GM19328 (cell line): ENCODE data around the gene FSTL4.

ENCODE experiments used
- ATAC-seq: cut with Tn5 transposase; IDR thresholded peaks from one replicate; pipeline ENCODE4 v1.9.1; 2021; ENCODE audit warnings: mild to moderate bottlenecking, moderate library complexity; ENCODE audit not compliant: unreplicated experiment

FSTL4 gene

DNA sequence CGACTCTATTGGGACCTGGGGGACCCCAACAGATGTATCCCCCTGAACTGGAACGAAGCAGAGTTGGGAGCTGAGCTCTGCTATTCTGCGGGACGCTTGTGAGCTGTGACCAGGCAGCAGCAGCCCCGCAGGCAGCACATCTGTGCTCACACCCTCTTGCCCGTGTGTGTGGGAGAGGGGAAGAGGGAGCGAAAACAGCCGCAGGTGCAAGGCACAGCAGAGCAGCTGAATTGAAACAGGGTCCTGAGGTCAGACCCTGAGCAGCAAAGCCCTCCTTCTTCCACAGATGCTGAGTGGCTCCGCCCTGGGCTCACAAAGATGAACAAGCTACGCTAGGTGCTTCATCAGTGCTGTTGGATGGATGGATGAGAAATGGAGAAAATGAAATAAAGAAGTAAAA lies 361.8 kb downstream of the FSTL4 start:
- ATAC-seq = no peak

- no peak for ATAC-seq
Observed at GRCh38 chr5:133249593-133249992, 362.7 kb downstream of the FSTL4 start.

- no peak for ATAC-seq
Observed at GRCh38 chr5:133247881-133248624, 364.3 kb downstream of the FSTL4 start.

DNA sequence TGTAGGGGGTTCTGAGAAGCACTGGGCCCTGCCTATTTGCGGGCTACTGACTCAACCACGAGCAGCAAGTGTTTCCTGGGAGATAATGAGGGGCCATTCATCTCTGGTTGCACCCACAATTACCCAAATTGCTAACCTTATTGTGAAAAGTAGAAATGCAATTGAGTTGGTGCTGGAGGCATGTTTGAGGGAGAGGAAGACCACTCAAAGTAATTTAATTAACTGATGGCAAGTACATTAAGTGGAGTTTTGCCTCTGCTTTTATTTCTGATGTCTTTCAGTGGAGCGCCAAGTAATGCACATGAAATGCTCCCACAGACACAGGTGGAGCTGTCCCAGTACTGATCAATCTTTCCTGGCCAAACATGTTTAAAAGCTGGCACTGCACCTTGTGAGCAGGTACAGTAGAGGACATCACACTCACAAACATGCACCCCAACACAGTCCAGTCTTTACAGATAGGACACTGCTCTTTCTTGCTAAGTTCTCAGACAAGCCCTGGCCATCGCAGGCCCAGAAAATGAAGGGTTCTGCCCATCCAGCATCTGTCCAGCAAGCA lies 365.1 kb downstream of the FSTL4 start:
- no peak for ATAC-seq

DNA sequence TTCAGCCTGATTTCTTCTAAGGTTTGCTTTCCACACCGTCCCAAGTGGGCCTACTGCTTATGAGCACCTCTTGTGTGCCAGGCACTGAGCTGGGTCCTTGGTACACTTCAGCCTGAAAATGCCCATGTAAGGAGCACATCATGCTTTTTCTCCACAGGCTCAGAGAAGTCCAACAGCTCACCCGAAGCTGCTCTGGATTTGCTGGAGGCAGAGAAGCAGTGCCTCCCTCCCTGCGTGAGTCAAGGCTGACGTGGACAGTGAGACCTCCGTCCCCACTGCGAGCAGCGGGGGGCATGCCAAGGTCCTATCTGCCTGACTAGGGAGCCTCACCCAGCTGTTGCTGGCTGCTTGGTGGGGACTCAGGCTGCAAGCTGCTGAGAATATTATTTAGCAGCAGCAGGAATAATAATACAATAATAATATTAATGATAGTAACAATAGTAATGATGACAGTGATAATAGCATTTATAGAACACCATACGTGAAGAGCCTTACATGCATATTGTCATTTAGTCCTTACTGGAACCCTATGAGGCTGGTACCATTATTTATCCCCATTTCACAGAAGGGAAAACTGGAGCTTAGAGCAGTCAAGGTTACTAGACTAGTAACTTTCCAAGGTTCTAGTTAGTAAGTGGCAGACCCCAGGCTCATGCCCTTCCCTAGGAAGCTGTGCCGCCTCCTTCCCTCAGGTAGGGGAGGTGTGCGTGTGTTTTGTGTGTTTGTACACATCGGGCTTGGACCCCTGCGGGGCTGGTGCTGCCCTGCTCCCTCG lies 365.8 kb downstream of the FSTL4 start:
- no peak for ATAC-seq

DNA sequence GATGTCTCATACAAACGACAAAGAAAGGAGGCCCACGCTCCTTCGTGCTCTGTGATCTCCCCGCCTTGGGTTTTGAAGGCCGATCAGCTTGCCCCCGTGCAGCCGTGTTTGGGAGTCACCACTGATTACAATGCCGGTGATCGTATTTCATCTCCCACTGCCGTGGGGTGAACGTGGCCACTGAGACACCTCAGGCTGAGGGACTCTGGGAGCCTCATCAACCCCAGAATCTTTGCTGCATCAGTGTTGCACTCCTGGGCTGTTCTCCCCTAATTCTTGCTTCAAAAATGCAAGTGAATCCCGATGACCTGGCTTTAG lies 366.3 kb downstream of the FSTL4 start:
- ATAC-seq = no peak

DNA sequence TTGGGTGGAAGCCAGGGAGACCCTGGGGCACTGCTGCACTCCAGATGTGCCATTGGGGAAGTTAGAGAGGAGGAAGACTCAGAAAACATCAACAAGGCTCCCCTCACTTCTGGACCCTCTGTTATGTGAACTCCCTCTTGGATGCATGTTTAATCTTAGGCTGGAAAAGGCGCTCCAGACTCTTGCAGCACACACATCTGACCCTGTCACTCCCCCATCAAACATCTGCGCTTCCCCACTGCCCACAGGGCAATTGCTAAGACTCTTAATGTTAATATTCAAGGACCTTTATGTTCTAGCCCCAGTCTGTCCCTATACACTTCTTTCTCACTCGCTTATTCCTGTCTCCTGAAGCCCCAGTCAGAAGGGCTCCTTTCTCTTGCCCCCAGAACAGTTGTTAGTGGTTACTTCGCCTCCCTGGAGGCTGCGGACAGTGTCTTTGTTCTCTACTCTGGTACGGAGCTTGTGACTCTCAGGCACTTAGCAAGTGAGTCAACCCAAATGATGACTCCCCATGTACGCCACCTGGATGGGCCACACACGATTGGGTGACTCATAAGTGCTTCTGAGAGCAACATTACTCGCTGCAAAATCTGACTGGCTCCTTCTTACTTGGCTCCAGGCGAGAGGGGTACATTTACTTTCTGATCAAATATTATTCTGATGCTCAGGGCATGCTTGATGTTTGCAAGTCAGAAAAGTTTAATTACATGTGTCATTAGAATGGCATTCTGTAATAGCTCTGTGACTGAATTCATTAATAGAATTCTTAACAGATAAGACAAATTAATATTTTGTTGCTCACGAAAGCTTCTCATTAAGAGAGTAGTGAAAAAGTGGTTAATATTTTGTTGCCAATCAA lies 366.9 kb downstream of the FSTL4 start:
- no peak for ATAC-seq

DNA sequence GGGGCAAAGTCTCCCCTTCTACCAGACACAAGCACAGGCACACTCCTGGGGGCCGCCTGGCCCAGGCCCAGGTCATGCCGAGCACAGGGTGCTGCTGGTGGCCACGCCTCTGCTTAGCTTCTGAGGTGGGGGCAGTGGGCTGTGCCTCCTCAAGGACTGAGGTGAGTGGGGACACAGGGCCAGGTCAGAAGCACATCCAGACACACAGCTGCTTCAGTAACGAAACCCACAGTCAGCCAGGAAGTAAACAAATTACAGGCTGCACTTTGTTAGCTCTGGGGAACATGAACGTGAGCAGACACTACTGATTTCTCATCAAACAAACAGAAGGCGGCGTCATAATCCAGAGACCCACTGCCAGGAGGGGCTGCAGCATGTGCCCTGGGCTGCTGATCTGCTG lies 368.1 kb downstream of the FSTL4 start:
- ATAC-seq = peak; percentile 51

GRCh38 chr5:133243196-133243595 lies 369.1 kb downstream of the FSTL4 start:
- ATAC-seq = no peak

GRCh38 chr5:133242221-133242835 lies 370.0 kb downstream of the FSTL4 start:
- no peak for ATAC-seq

- no peak for ATAC-seq
Observed at GRCh38 chr5:133241179-133242092, 370.9 kb downstream of the FSTL4 start.

GRCh38 chr5:133240425-133241091 lies 371.8 kb downstream of the FSTL4 start:
- peak; percentile 57 for ATAC-seq

- ATAC-seq = no peak
Observed at GRCh38 chr5:133238426-133239205, 373.7 kb downstream of the FSTL4 start.

DNA sequence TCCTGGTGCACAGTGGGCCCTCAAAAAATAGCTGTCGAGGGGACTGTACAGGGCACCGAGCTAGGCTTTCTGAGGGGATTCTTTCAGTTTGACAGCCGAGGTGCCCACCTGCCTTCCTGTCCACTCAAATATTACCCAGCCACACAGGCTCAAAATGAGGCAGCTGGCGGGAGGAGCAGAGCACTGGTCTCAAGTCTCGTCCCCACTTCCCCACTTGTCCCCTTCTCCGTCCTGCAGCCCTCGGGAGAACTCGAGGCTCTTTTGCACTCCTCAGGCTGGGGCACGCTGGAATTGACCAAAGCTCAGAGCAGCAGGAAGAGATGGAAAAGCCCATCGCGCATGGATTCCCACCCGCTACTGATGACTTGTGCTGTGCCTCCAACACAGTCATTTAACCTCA lies 375.4 kb downstream of the FSTL4 start:
- ATAC-seq = no peak

DNA sequence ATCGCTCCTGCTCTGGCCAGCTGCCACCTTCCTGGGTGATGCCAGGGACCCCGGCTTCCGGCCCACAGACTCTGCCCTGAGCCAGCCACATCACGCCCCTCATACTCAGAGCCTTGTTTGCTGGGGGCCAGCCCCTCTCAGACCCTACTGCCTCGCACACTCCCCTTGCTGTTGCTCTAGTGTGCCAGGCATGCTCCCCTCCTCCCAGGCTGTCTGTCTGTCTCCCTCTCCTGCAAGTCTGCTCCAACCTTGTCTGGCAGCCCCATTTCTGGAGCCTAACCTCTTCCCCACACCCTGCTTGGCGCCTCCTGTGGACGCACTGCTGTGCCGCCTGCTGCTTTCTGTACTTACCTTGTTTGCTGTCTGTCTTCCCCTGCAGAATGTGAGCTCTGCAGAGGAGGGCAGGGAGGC lies 375.8 kb downstream of the FSTL4 start:
- no peak for ATAC-seq

- ATAC-seq = no peak
Observed at GRCh38 chr5:133235696-133236426, 376.5 kb downstream of the FSTL4 start.

- ATAC-seq = no peak
Observed at GRCh38 chr5:133234911-133235310, 377.4 kb downstream of the FSTL4 start.

- ATAC-seq = no peak
Observed at GRCh38 chr5:133234273-133234672, 378.1 kb downstream of the FSTL4 start.
